ENCODE results near the gene C2orf92.

DNA sequence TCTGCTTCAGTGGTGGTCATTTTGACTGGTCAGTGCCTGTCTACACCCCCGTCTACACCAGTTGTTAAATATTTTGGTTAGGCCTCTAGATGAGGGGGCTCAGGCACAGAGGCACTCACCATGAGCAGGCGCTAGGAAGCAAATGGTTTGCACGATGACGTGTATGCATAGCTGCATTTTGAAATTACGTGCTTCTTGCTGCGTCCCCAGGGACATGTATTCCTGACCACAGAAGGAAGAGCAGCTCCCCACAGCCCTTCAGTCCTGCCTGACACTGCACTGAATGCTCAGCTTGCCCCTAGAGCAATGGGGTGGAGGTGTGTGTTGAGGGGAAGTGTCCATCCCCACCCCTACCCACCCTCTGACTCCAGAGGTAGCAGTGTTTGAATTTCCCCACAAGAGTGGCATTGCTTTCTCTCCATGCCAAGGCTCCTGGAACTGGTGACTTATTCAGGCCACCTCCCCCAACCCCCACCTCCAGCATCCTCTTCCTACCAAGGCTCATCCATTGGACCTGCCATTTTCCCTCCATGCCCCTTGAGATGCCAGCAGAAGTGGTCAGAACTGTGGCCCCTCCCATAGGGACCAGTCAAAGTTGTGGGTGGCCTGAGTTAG lies 32.4 kb downstream of the C2orf92 start:
- no peak for TF ChIP-seq SUZ12 (IDR thresholded peaks at IDR 0.05)
- TF ChIP-seq FOXK2 (IDR thresholded peaks at IDR 0.05), result no peak
- no peak for TF ChIP-seq SP1 (IDR thresholded peaks at IDR 0.05)
- TF ChIP-seq ELF4 (IDR thresholded peaks at IDR 0.05), result no peak
- TF ChIP-seq TARDBP (IDR thresholded peaks at IDR 0.05), result no peak
- TF ChIP-seq HDGF (IDR thresholded peaks at IDR 0.05; ENCODE audit: borderline replicate concordance), result no peak
- TF ChIP-seq FOXA1 (IDR thresholded peaks at IDR 0.05), result no peak
- TF ChIP-seq, protein P1, sequence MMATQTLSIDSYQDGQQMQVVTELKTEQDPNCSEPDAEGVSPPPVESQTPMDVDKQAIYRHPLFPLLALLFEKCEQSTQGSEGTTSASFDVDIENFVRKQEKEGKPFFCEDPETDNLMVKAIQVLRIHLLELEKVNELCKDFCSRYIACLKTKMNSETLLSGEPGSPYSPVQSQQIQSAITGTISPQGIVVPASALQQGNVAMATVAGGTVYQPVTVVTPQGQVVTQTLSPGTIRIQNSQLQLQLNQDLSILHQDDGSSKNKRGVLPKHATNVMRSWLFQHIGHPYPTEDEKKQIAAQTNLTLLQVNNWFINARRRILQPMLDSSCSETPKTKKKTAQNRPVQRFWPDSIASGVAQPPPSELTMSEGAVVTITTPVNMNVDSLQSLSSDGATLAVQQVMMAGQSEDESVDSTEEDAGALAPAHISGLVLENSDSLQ (IDR thresholded peaks at IDR 0.05), result no peak

Data from HEK293T (cell line).